B cell (primary cell): ENCODE measurements around the gene PRMT5.

Source experiments
- EZH2 ChIP-seq: IDR thresholded peaks from 2 replicates; pipeline ENCODE4 v1.6.1; 2012; ENCODE audit warnings: borderline replicate concordance, low read depth, mild to moderate bottlenecking, moderate library complexity, low read length; ENCODE audit not compliant: insufficient read depth, poor library complexity, severe bottlenecking
- TF ChIP-seq, protein P1 (sequence below): fragments of 200-600 bp; IDR thresholded peaks from one replicate; pipeline ENCODE4 v1.8.0; 2022; ENCODE audit warnings: antibody characterized with exemption, mild to moderate bottlenecking

DNA sequence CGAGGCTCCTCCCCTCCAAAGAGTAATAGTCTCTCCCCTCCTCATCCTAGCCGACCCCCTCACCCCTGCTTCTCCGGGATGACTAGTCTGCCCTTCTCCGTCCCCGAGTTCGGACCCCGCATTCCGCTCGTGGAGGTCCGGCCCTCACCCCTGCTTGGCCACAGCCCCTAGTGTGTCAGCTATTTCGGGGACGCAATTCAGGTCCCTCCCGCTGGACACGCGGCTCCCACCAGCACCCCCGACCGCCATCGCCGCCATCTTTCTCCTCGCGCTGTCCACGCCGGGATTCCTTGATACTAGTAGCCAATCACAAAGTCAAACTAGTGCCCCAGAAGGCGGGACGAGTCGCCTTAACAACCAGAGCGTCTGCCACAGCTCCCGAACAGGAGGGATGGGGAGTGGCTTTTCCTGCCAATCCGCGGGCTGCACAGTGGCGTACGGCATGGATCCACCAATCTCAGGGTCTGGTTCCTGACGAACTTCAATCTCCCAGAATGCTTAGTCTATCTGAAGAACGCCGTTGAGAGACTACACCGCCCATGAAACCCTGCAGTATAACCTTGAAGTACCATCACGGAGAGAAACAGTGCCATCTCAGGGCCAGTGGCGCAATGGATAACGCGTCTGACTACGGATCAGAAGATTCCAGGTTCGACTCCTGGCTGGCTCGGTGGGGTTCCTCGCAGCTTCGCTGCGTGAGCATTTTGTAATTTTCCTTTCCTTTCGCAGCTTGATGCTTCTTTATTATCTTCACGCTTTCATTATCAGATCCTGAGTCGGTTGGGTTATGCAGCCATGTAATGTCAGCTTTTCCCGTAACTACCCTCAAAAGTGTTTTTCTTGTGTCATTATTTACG lies at the start of gene PRMT5:
- no peak for TF ChIP-seq EZH2
- TF ChIP-seq, protein P1, sequence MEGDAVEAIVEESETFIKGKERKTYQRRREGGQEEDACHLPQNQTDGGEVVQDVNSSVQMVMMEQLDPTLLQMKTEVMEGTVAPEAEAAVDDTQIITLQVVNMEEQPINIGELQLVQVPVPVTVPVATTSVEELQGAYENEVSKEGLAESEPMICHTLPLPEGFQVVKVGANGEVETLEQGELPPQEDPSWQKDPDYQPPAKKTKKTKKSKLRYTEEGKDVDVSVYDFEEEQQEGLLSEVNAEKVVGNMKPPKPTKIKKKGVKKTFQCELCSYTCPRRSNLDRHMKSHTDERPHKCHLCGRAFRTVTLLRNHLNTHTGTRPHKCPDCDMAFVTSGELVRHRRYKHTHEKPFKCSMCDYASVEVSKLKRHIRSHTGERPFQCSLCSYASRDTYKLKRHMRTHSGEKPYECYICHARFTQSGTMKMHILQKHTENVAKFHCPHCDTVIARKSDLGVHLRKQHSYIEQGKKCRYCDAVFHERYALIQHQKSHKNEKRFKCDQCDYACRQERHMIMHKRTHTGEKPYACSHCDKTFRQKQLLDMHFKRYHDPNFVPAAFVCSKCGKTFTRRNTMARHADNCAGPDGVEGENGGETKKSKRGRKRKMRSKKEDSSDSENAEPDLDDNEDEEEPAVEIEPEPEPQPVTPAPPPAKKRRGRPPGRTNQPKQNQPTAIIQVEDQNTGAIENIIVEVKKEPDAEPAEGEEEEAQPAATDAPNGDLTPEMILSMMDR: no peak
